PFSK-1 (cell line): ENCODE results near the gene OTOP2.

Experiments
- POLR2AphosphoS5 ChIP-seq: IDR thresholded peaks from 2 replicates; pipeline ENCODE4 v1.6.1; 2012; ENCODE audit warnings: low read depth, mild to moderate bottlenecking, control low read depth, low read length, moderate library complexity
- SIN3A ChIP-seq: IDR thresholded peaks from 2 replicates; pipeline ENCODE4 v1.6.1; 2012; ENCODE audit warnings: mild to moderate bottlenecking, low read length, moderate library complexity, borderline replicate concordance; ENCODE audit not compliant: insufficient read depth
- TAF1 ChIP-seq: IDR thresholded peaks from 2 replicates; pipeline ENCODE4 v1.6.1; 2012; ENCODE audit warnings: low read length, control low read depth, borderline replicate concordance; ENCODE audit not compliant: insufficient read depth

- TF ChIP-seq POLR2AphosphoS5, result no peak
- no peak for TF ChIP-seq TAF1
- TF ChIP-seq SIN3A, result no peak
Measured at GRCh38 chr17:74925242-74925641, 1.2 kb downstream of the OTOP2 start.
